NCI-H146 treated with DMSO at 0.1 percent for 48 hours (cell line): Measurements from ENCODE around the gene NTM.
A peak's percentile ranks its signal among the peaks of the same experiment; 100 is the strongest.

ENCODE experiments used
- DNase-seq: peaks from one replicate; lab custom pipeline; 2025; ENCODE audit not compliant: unreplicated experiment; lab: John Stamatoyannopoulos, UW

Gene NTM

GRCh38 chr11:132087148-132087547 lies 716.7 kb downstream of the NTM start:
- DNase-seq = no peak

- no peak for DNase-seq
Observed at GRCh38 chr11:132088551-132088950, 718.1 kb downstream of the NTM start.

GRCh38 chr11:132093536-132094259 lies 723.3 kb downstream of the NTM start:
- DNase-seq = no peak

DNA sequence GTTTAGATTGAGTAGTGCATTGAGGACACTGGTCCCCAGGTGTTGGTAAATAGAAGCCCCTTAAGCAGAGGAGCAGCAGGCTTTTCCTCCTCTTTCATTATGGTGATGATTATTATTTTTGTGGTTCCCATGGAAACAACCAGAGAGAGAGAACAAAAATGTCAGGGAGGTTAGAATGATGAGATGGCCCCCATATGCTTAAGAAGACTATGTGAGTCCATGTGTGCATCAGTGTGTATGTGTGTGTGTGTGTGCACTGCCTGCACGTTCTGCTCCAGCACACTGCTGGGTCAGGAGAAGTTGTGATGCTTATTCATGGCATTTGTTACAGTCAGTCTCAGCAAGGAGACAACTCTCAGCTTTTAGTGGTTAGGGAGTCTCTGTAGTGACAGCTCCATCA lies 724.2 kb downstream of the NTM start:
- no peak for DNase-seq

DNA sequence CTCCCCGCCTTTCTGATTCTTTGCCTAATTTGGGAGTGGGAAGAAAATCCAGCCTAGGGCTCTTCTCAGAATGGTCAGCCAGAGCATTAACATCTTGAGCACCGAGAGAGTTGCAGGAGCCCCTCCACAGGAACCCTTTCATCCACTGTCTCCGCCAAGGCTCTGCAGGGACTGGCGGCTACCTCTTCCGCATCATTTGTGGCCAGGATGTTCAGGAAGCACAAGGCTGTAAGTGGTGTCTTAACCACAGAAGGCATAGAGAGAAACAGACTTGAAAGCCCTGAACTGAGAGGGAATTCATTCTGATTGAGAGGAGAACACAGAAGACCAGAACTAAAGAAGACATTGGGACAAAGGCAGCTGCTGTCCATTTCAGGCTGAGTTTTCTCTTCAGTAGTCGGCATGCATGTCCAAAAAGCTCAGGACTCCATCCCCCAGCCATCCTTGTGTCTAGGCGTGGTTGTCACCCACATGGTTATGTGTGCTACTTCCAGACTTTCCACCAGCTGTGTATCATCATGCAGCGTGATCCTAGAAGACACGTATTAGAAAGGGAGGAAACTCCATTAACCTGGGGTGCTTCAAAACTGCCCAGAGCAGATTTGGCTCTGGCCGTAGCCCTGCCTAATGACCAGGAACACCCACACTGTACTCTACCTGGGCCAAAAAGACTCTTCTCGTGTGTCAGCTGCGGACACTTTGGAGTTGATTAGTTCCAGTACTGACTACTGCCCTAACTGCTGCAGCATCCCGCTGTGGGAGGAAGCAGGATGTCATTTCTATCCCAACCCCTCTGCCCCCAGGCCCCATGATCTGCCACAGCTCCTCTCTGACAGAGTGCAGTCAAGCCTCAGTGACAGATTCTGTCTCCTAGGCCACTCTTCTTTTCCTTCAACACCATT lies 725.1 kb downstream of the NTM start:
- no peak for DNase-seq

GRCh38 chr11:132096132-132096825 lies 725.9 kb downstream of the NTM start:
- DNase-seq = no peak

- no peak for DNase-seq
Observed at GRCh38 chr11:132099692-132100091, 729.3 kb downstream of the NTM start.

DNA sequence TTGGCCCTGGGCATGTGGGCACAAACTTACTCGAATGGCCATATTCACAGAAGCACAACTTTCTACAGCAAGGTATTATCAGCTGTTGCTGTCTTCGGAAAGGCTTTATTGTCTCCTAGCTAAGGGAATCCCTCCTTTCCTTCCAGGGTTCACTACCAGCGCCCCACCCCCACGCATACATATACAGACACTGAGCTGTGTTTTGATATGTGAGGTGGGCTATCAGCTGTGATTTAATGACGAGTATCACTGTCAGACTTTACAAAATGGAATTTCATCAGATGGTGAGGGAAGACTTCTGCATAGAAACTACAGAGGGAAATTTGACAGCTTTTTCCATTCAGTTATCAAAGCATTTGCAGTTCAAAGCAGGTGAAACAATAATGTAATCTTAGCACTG lies 730.2 kb downstream of the NTM start:
- DNase-seq = no peak

DNA sequence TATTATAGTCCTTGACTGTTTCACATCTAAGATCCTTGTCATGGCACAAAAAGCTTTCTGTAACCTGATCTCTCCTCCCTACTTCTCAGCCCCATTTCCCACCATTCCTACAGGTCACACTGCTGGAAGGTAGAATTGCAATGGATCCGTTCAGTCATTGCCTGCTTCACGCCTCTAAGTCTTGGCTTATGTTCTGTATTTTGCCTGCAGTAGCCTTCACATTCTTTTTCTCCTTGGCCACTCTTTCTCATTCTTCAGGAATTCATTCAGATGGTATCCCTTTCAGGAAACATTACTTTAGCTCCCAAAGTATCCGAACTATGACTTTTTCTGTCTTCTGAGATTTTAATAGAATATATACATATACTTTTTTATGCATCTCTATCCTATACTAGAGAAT lies 731.5 kb downstream of the NTM start:
- no peak for DNase-seq

- no peak for DNase-seq
Observed at GRCh38 chr11:132103021-132103420, 732.6 kb downstream of the NTM start.

GRCh38 chr11:132106096-132106982 lies 735.9 kb downstream of the NTM start:
- peak; percentile 95 for DNase-seq

GRCh38 chr11:132111316-132111715 lies 740.9 kb downstream of the NTM start:
- no peak for DNase-seq

DNA sequence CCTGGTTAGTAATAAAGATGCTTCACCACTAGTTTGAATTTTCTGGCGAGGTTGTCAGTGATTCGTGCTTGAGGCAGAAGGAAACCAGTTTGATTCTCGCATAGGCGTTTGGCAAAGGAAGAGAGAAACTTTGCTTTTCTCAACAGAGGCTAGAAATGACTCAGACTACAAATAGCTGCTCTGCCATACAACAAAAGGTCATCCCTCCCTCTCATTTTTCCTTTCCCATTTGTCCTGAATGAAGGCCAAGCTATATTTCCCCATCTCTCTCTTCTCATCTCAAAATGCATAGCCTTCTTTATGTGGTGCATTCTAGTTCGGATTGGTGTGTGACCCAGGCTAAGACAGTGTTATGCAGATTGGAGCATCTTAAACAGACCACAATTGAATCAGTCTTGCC lies 741.4 kb downstream of the NTM start:
- DNase-seq = no peak

- DNase-seq = peak; percentile 31
Observed at GRCh38 chr11:132112846-132113245, 742.4 kb downstream of the NTM start.

DNA sequence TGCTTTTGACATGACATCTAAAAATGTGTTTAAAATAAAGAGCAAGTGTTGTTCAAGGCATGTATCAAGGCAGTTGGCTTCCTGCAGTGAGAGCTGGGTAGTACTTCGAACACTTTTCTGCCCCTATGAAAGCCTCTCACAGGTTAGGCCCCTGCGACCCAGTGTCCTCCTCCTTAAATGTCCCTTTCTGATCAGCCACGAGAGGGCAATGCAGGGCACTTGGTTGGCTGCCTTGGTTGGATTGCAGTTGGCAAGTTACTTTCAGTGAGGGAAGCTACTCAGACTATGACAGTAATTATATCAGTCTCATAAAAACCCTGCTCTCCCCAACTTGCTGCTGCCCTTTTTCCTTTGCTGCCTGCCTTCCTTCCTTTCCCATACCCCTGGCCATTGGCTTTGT lies 743.8 kb downstream of the NTM start:
- peak; percentile 55 for DNase-seq

DNA sequence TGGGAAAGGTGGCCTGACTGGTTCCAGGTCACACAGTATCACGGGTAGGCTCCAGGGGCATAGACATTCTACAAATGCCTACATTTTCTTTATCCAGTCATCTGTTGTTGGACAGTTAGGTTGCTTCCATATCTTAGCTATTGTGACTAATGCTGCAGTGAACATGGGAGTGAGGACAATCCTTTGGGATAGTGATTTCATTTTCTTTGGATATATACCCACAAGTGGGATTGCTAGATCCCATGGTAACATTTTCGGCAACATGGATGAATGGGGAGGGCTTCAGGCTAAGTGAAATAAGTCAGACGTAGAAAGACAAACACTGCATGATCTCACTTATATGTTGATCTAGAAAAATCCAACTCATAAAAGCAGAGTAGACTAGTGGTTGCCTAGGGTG lies 744.3 kb downstream of the NTM start:
- no peak for DNase-seq

GRCh38 chr11:132115454-132115853 lies 745.0 kb downstream of the NTM start:
- no peak for DNase-seq

- no peak for DNase-seq
Observed at GRCh38 chr11:132116516-132116915, 746.1 kb downstream of the NTM start.

- no peak for DNase-seq
Observed at GRCh38 chr11:132118661-132119060, 748.2 kb downstream of the NTM start.

DNA sequence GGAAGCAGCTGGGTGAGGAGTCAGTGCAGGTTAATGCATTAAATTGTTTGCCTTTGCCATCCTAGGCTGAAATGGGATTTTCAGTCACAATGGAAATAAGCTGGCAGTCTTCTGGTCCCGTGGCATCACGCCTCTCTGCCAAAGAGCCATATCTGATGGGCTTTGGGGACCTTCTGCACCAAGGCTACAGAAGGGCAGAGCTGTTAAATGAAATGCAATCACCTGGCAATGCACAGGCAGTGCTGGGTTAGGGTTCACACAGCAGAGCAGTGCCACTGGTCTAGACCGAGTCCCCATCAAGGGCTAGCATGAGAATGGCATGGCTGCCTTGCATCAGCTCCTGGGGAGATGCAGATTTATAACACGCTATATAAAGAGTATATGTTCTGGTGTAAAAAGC lies 749.2 kb downstream of the NTM start:
- no peak for DNase-seq

DNA sequence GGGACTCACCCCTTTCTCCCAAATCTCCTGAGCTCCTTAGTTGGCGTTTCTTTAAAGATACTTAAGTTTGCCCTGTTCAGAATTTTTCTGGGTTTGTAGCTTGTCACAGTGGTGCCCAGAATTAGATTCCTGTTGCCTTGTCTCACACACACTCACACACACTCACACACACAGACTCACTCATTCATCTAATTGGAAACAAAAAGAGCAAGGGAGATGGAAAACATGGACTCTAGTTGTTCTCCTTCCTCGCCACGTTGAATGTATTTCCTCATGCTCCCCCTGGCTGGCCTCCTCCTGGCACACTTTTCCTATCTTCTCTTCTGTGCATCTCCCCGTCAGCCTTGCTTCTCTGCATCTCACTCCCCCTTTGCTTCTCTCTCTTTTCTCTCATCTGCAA lies 752.3 kb downstream of the NTM start:
- no peak for DNase-seq
